GM18873 (cell line): ENCODE results near the gene ITK.
"Not testable (repeated sequence)": the region's sequence is repeated elsewhere in the genome, so short reads cannot be mapped to it uniquely, and the experiment has no call there.

ENCODE experiments used
- ATAC-seq: cut with Tn5 transposase; IDR thresholded peaks from one replicate; pipeline ENCODE4 v1.9.1; 2021; ENCODE audit warnings: mild to moderate bottlenecking, moderate library complexity, moderate number of reproducible peaks; ENCODE audit not compliant: unreplicated experiment, low FRiP score

ITK gene

DNA sequence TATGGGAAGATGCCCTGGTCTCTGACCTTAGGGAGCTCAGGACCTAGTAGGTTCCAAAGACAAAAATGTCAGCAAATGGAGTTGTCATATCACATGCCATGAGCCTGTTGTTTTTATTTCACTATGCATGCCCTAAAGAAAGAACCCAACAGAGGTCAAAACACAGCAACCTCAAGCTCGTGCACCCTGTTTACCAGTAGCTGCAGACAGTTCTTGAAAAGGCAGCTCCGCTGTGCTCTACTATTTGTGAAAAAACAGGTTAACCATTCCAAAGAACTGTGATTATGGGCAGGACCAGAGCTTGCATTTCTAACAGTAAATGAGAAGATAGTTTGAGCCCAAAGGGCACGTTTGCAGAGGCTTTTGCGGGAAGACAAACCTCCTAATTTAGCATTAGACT, 22.8 kb downstream of the ITK start:
- ATAC-seq = no peak

- ATAC-seq = no peak
Measured at GRCh38 chr5:157204765-157205164, 24.1 kb downstream of the ITK start.

DNA sequence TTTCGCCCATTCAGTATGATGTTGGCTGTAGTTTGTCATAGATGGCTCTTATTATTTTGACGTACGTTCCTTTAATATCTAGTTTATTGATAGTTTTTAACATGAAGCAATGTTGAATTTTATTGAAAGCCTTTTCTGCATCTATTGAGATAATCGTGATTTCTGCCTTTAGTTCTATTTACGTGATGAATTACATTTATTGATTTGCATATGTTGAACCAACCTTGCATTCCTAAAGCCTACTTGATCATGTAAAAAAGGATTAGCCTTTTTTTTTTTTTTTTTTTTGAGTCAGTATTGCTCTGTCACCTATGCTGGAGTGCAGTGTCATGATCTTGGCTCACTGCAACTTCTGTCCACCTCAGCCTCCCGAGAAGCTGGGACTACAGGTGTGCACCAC, 25.1 kb downstream of the ITK start:
- ATAC-seq = no peak

DNA sequence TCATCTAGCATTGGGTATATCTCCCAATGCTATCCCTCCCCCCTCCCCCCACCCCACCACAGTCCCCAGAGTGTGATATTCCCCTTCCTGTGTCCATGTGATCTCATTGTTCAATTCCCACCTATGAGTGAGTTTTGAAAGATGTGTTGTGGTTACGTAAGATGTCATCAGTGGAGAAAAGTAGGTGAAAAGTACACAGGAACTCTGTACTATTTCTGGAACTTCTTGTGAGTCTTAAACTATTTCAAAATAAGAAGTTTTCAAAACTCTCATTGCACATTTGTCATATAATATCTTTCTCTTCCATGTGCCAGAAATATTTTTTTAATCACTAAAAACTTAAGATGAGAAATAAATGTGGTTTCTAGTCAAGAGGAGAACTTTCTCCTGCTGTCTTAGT, 30.0 kb downstream of the ITK start:
- not testable (repeated sequence) for ATAC-seq

DNA sequence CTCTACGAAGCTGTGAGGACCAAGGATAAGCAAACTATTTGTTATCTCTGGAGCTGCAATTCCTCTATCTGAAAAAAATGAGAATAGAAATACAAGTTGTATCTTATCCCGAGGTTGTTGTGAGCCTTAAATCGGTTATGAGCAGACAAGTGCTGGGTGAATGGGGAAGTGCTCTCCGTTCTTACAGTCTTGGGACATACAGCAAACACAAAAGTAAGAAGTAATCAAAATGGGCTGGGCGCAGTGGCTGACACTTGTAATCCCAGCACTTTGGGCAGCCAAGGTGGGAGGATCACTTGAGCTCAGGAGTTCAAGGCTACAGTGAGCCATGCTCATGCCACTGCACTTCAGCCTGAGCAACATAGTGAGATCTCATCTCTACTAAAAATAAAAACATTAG, 31.7 kb downstream of the ITK start:
- no peak for ATAC-seq

GRCh38 chr5:157213527-157214243, 33.0 kb downstream of the ITK start:
- ATAC-seq = no peak

DNA sequence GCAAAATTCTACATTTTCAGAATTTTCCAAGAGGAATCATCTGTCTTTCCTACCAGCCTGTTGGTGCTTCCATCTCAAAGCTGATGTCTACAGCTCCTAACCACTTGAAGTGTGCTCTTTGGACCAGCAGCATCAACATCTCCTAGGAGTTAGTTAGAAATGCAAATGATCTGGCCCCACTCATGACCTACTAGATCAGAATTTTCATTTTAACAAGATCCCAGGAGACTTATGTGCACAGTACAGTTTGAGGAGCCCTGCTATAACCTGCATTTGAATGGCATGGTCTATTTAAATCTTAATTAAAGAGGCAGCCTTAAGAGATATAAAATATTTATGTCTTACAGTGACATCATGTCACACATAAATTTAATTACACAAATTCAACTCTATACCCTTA, 33.8 kb downstream of the ITK start:
- ATAC-seq = no peak

- ATAC-seq = no peak
Measured at GRCh38 chr5:157214861-157215513, 34.3 kb downstream of the ITK start.

- ATAC-seq = no peak
Measured at GRCh38 chr5:157215514-157216167, 35.0 kb downstream of the ITK start.

DNA sequence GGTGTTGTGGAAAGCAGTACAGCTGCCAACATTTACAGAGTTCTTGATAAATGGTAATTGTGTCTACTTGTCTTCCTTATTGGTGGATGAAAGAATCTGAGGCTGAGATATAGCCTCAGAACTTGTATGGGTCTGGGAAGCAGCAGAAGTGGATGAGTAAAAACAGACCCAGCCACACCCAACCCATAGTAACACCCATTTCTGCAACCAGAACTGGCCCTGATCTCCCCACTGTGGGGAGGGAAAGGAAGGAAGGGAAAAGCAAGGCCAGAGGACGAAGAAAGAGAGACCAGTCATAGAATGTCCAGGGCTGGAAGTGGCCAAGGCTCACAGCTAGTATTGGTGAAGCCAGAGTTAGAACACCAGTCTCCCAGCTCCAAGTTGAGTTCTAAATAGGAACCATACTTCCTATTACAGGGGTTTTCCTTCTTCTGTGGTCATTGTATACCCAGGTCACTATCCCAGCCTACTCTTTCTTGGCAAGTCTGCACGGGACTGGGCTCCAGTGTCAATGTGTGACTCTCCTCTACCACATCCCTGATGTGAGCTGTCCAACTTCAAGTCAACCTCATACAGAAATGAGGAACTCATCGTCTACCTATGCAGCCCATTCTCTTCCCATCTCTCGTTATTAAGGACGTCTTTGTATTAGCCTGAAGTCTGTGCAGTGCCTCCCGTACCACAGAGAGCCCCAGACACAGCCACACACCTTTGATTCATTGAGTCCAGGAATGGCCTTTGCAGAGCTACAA, 35.9 kb downstream of the ITK start:
- no peak for ATAC-seq

- ATAC-seq = no peak
Measured at GRCh38 chr5:157217289-157218024, 36.8 kb downstream of the ITK start.

DNA sequence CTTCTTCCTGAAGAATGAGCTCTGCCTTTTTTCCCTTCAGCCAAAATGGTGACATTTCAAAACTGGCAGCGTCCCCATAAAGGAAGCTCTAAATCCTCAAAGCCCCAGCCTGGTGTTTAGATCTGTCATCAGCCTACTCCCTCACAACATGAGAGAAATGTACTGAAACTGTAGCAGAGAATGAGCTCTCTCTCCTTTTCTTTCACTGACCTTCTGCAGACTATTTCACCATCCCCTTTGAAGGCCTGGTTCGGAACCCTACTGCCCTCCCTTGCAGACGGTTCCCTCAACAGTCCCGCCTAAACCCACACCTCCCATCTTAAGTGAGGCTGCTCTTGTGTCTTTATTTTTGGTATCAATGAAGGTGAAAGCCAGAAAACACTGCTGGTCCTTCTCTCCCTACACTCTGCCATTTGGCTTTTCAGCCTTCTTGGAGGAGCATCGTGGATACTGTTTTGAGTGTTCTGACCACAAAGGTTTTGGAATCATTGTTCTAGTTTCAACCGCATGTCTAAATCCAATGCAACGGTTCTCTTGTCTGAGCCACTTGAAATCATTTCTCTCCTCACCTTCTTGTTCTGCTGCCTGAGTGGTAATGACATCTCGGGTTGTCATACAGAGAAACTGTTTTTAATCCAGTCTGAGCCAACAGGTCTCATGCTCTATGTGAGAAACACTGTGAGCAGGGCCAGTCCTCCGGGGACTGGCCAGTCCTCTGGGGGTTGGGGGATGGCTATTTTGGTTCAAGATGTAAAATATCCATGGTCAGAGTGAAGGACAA, 39.0 kb downstream of the ITK start:
- ATAC-seq = peak; percentile 44

DNA sequence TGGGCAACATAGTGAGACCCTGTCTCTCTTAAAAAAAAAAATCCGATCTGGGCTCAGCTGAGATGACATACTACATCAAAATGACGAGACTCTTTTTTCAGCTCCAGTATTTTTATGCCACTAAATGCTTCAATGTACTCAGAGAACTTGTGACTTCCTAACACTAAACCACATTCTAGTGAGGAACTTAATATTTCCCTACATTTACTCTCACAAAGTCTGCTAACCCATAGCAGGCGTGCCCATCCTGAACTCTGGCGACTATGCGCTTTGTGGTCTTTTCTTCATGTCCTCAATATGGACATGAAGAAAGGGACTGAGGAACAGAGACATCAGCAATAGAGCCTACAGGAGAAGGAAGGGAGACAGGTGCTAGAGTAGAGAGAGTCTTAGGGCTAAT, 41.3 kb downstream of the ITK start:
- ATAC-seq = no peak

DNA sequence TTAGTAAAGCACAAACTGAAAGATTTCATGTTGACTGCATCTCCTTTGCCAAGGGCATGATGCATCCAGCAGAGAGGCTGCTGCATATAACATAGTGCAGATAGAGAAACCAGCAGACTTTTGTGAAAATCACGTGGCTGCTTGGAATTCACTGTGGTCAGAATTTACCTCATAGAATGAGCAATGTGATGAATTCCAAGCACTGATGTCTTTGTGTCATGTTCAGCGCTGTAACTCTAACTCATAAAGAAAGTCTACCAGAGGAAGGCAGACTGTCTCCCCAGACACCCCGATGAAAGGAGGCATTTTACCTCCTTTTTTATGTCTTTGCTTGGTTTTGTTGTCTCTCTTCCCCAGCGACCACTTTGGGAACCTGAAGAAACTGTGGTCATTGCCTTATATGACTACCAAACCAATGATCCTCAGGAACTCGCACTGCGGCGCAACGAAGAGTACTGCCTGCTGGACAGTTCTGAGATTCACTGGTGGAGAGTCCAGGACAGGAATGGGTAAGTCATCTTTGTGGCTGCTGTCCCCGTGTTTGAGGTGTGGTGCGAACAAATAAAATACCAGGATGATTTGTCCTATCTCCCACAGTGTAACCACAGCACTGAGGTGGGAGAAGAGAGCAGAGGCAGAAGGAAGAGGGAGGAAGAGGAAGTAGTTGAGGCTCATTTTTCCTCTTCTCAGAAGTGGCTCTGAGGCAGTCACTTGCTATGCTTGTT, 42.0 kb downstream of the ITK start:
- ATAC-seq = no peak

DNA sequence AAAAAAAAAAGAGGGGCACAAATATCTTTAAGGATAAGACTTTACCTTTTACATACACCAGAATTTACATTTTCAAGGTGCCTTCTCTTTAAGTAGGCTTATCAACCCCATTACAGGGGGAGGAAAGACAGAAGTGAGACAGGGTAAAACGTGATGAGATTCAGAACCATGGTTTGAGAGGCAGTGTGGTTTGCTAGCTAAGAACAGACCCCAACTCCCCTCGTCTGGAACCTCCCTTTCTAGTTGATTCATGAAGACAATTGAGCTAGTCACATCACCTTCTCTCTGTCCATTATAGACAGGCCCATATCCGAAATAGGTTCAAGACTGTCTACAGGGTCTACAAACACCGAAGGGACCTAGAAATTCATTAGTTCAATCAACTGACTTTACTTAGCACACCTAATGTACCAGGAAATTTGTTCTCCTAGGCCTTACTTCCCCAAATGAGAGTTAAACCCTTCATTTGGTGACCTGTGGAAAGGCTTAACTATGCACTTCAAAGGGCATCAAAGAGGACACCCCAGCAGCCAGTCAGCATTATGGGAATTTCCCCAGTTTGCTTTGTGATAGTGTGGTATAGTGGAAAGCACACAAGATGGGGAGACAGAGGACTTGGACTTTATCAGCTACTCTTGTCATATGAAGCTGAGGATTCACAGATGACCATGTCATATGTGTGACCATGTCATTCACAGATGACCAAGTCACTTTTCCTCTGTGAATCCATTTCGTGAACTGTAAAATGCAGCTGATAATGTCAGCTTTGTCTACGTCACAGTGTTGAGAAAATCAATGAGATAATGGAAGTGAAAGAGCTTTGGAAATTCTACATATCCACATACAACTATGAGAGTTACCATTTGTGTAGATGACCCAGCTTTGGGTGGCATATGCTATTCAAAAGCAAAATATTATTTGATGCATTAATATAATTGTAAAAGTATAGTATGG, 45.1 kb downstream of the ITK start:
- no peak for ATAC-seq

DNA sequence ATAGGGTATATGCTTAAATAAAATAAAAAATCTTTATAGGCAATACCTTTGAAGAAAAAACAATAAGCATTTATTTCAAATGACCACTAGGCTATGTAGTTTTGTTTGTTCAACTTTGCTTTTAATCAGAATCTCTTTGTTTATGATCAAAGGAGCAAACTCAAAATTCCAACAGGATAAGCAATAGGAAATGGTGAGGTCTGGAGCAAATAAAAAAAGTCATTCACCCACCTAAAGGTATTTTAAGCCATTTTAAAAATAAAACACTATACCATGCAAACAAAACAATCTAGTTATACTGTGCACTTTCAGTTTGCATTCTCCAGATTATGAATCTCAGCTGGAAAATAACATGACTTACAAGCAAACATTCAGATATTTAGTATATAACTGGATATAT, 50.0 kb downstream of the ITK start:
- no peak for ATAC-seq

DNA sequence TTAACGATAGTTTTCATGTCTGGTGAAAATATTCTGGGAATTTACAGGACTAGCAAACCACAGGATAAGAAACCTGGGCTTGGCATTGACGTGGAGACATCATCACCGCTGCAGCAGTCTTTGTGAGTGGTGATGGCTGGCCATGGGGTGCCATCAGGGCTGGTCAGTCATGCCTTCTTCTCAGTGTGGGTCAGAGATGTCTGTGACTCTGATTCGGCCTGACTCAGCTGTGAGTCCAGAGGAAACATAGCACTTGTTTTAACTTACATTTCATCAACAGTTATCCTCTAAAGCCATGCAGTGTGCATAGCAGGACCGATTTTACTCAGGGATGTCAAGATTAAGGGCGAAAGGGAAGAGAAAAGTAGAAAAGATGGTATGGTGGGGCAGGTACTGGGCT, 52.1 kb downstream of the ITK start:
- no peak for ATAC-seq

DNA sequence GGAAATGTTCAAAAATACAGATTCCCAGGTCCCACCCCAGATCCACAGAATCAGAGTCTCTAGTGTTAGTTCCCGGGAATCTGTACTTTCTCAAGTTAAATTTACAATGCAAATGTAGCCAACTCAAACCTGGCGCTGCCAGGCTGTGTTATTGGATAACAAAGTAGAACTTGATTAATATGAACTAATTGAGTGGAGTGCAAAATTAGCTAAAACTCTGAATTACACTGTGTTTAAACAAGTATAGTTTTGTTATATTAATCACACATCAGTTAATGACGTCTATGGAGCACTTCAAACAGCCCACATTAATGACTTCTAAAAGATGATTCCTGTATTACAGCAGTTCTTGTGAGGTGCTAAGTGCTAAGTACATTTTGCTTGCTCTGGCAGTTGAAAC, 52.9 kb downstream of the ITK start:
- ATAC-seq = no peak
